Subcutaneous adipose tissue (tissue), 4 donors: ENCODE results near the gene PRRC2B. TPM values are rescaled to one million over a fixed set of nuclear protein-coding genes. Genes with fewer than 3 reads are reported as not detected.

ENCODE experiments used
- total RNA-seq, 4 donors: library from RNA; depleted of rRNA; stranded (reverse); fragments of >200 nt; gene quantifications; one replicate each; pipeline ENCODE4 v1.1.0, GENCODE V29; 2016
- TF ChIP-seq, protein P1 (sequence below): fragments of 450-650 bp; IDR thresholded peaks from one replicate; pipeline ENCODE4 v1.5.1; 2016; ENCODE audit warnings: low read depth, mild to moderate bottlenecking, control low read depth, antibody characterized with exemption, moderate library complexity

PRRC2B gene
- total RNA-seq, 4 donors from 2014 or later, result 59.0 to 138 (median 81.8) TPM

DNA sequence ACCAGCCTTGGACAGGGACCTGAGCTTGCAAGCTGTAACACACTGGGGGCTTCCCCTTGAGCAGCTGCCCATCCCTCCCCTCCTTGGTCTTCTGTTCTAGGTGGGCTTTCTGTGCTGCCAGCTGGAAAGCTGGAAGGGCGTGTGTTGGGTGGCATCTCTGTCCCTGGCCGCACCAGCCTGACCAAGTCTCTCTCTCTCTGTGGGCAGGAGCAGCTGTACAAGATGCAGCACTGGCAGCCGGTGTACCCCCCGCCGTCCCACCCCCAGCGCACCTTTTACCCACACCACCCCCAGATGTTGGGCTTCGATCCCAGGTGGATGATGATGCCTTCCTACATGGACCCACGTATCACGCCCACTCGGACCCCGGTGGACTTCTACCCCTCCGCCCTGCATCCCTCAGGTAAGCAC is 76.7 kb downstream of the PRRC2B start:
- TF ChIP-seq, protein P1, sequence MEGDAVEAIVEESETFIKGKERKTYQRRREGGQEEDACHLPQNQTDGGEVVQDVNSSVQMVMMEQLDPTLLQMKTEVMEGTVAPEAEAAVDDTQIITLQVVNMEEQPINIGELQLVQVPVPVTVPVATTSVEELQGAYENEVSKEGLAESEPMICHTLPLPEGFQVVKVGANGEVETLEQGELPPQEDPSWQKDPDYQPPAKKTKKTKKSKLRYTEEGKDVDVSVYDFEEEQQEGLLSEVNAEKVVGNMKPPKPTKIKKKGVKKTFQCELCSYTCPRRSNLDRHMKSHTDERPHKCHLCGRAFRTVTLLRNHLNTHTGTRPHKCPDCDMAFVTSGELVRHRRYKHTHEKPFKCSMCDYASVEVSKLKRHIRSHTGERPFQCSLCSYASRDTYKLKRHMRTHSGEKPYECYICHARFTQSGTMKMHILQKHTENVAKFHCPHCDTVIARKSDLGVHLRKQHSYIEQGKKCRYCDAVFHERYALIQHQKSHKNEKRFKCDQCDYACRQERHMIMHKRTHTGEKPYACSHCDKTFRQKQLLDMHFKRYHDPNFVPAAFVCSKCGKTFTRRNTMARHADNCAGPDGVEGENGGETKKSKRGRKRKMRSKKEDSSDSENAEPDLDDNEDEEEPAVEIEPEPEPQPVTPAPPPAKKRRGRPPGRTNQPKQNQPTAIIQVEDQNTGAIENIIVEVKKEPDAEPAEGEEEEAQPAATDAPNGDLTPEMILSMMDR, result no peak

DNA sequence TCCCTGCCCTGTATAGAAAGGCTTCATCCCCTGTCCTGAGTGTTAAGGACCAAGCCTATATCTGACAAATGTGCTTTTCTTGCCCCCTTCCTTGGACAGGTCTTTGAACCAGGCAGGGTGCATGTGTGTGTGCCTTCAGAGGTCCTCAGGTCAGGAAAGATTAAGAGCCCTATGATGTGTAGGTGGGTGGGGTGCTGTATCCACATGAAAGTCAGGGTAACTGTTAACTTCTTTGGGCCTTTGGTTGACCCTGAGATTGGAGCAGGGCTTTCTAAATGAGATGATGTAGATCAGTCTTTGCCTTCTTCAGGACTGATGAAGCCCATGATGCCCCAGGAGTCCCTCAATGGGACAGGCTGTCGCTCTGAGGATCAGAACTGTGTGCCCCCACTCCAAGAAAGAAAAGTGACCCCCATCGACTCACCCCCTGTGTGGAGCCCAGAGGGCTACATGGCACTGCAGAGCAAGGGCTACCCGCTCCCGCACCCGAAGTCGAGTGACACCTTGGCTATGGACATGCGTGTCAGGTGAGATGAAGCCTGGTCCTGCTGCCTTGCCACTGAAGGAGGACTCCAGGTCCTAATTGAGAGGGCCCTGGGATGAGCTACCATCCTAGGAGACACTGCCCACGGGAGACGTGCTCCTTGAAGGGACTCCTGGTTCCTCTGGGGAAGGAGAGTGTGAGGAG is 79.5 kb downstream of the PRRC2B start:
- TF ChIP-seq, protein P1, result no peak

DNA sequence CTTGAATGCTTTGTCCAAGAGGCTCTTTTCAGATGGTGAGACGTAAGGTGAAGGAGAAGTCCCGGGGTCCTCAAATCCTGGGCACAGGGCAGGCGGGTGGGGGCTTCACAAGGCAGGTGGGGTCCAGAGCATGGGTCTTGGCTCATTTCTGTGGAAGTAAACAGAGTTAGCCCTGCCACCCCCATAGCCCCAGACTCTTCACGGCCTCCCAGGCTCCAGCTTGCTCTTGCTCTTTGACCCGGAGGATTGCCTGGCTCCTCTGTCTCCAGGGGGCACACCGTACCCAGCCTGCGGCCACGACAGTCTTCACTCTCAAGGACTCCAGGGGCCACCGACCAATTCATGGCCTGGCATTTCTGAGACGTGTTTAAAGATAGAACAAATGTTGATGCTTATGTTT is 80.0 kb downstream of the PRRC2B start:
- TF ChIP-seq, protein P1, result no peak

DNA sequence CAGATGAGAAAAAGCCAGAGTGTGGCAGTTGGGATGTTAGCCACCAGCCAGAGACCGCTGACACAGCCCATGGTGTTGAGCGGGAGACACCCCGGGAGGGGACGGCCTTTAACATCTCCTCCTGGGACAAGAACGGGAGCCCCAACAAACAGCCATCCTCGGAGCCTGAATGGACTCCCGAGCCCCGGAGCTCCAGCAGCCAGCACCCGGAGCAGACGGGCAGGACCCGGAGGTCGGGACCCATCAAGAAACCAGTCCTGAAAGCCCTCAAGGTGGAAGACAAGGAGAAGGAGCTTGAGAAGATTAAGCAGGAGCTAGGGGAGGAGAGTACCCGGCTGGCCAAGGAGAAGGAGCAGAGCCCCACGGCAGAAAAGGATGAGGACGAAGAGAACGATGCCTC is 80.8 kb downstream of the PRRC2B start:
- TF ChIP-seq, protein P1, result no peak

DNA sequence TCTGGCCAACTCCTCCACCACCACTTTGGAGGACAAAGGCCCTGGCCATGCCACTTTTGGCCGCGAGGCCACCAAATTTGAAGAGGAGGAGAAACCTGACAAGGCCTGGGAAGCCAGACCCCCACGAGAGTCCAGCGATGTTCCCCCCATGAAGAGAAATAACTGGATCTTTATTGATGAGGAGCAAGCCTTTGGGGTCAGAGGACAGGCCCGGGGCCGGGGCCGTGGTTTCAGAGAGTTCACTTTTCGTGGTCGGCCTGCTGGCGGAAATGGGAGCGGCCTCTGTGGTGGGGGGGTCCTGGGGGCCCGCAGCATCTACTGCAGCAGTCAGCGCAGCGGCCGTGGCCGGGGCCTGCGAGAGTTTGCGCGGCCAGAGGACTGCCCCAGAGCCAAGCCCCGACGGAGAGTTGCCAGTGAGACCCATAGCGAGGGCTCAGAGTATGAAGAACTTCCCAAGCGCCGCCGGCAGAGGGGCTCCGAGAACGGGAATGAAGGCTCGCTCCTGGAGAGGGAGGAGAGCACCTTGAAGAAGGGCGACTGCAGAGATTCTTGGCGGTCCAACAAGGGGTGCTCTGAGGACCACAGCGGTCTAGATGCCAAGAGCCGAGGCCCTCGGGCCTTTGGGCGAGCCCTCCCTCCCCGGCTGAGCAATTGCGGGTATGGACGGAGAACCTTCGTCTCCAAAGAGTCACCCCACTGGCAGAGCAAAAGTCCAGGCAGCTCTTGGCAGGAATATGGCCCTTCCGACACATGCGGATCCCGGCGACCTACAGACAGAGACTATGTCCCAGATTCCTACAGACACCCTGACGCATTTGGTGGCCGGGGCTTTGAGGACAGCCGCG is 81.4 kb downstream of the PRRC2B start:
- TF ChIP-seq, protein P1, result no peak

DNA sequence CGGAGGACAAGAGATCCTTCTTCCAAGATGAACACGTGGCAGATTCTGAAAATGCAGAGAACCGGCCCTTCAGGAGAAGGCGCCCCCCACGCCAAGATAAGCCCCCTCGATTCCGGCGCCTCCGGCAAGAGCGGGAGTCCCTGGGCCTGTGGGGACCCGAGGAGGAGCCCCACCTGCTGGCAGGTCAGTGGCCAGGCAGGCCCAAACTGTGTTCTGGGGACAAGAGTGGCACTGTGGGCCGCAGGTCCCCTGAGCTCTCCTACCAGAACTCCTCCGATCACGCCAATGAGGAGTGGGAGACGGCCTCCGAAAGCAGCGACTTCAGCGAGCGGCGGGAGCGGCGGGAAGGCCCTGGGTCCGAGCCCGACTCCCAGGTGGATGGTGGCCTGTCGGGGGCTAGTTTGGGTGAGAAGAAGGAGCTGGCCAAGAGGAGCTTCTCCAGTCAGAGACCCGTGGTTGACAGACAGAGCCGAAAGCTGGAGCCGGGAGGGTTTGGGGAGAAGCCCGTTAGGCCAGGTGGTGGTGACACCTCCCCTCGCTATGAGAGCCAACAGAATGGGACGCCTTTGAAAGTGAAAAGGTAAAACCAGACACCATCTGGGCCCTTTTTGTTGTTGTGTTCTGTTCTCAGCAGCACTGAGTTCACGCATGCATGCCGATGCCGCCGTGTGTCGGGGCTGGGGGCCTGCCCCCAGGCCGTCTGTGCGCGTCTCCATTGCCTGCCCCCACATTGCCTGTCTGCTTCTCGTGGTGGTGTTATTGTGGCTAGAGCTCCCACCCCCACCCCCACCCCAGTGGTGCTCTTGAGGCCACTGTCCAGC is 82.3 kb downstream of the PRRC2B start:
- TF ChIP-seq, protein P1, result no peak
